Epithelial cell of prostate (primary cell): ENCODE results near the gene CCR7.

ENCODE experiments used
- DNase-seq: peaks from one replicate; pipeline ENCODE4 v3.0.0-alpha.2; 2011; ENCODE audit warnings: low read depth, low spot score
- H3K27ac ChIP-seq: fragments of 450-650 bp; 2 replicates; pipeline ENCODE4 v1.5.1; 2017; ENCODE audit warnings: mild to moderate bottlenecking

Gene CCR7

GRCh38 chr17:40538936-40539705, 26.2 kb downstream of the CCR7 start:
- H3K27ac ChIP-seq, result peak overlapping the region; percentile 87
- DNase-seq, result no peak

DNA sequence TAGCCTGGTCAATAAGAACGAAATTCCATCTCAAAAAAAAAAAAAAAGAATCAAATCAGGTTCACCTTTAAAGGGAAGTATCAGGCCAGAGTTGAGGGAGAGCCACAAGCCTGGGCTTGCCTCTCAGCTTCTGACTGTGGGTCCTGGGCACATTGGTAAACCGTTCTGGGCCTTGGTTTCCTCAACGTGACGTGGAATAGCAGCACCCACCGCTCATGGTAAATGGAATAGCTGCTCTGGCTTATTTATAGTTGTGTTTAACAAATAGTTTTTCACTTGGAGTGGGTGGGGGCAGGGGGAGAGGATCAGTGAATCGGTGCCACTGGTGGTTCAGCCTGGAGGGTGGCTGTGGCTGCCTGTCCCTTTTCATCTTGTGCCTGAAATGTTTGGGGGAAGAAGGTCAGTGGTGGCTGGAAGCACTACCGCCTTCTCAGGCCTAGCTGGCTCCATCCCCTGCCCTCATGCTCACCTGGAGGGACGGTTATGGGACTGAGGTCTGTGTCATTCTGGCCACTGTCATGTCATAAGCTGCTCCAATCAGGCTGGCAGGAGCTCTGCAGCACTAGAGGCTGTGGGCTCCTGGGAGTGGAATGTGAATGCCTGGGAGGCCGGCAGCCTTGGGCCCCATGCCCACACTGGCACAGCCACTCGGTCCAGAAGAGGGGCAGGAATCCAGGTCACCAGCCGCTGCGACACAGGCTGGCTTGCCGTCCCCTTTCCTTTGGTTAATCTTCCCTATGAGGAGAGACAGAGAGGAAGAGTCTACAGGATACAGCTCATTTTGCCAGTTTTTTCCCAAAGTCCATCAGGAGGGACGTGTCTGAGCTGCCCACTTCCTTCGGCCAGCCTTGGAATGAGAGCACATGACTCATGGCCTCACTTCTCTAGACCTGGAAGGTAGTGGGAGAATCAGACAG, 27.0 kb downstream of the CCR7 start:
- H3K27ac ChIP-seq, result peak overlapping the region; percentile 87
- DNase-seq, result peak; percentile 60

DNA sequence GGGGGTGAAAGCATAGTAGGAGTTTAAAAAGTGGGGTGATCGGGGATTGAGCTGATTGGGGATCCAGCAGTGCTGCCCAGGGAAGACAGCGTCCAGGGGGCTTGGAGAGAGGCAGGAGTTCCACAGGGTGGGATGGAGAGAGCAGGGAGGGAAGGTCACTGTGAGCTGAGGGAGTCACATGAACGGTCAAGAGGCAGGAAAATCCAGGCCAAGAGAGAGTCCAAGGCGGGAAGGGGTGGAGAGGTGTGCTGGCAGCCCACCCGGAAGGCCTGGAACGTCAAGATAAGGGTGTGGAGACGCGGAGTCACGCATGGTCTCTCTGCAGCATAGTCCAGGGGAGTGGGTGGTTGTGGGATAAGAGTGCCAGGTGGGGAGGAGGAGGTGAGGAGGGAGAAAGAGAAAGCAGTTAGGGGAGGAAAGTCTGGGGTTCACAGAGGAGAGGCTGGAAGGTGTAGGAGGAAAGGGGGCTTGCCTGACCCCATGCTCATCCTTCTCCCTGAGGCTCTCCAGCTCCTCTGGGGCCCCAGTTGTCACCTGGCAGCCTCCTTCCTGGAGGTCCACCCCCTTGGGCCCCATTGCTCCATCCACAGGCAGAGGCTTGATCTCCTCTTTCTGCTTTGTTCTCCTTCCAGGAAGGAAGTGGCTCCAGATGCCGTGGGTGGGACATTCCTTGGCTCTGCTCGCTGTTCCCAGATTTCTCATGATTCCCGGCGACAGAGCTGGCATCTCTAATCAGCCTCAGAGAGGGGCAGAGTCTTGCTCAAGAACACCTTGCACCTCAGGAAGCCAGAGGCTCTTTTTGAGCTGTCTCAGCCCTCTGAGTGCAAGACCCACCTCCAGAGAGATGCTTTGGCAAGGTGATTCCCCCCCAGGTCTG, 28.7 kb downstream of the CCR7 start:
- H3K27ac ChIP-seq, result peak overlapping the region; percentile 87
- no peak for DNase-seq

GRCh38 chr17:40535924-40536294, 29.4 kb downstream of the CCR7 start:
- no peak for DNase-seq
- H3K27ac ChIP-seq, result no peak overlapping the region

DNA sequence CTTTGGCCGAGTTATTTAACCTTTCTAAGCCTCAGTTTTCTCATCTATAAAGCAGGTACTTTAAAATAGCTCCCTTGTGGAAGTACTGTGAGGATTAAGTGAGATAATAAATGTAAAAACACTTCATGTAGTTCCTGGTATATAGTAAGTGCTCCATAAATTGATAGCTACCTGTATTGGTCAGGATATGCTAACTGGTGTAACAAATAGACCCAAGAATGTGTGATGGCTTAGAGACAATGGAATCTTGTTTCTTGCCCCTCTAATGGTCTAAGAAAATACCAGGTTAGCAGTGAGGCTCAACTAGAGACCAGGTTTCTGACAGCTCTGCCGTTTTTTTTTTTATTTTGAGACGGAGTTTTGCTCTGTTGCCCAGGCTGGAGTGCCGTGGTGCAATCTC, 29.8 kb downstream of the CCR7 start:
- DNase-seq, result no peak
- no peak overlapping the region for H3K27ac ChIP-seq

GRCh38 chr17:40534371-40535189, 30.7 kb downstream of the CCR7 start:
- H3K27ac ChIP-seq, result peak overlapping the region; percentile 73
- no peak for DNase-seq

- no peak for DNase-seq
- H3K27ac ChIP-seq, result peak overlapping the region; percentile 73
Measured at GRCh38 chr17:40533896-40534295, 31.4 kb downstream of the CCR7 start.

DNA sequence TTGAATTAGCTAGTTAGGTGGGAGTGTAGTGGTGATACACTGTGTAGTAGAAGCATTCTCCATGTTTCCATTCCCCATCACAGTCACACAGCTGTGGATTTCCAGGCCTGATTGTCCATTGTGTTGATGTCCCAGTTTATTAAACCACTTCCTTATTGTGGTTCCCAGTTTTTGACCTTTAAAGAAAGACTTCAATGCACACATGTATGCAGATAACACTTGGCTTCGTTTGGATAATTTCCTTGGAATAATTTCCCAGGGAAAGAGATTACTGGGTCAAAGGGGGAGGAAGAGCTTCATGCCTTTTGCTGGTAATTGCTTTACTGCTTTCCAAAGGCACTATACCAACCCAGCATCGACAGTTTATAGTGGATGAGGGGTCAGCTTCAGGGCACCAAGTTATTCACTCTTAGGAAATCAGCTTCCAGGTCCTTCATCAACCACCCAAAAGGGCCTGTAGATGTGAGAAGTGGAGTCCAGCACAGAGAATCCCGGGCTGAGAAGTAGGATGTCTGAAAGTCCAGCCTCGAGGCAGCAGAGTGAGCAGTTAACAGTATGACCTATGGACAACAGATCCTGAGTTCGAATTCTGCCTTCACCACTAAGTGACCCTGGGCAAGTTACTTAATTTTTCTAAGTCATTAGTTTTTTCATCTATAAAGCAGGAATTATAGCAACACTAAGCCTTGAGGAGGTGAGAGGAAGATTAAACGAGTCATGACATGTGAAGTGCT, 32.6 kb downstream of the CCR7 start:
- no peak for DNase-seq
- H3K27ac ChIP-seq, result peak overlapping the region; percentile 73

GRCh38 chr17:40531051-40531991, 34.0 kb downstream of the CCR7 start:
- peak overlapping the region; percentile 18 for H3K27ac ChIP-seq
- DNase-seq, result no peak

- no peak for DNase-seq
- H3K27ac ChIP-seq, result peak overlapping the region; percentile 18
Measured at GRCh38 chr17:40530531-40530994, 34.7 kb downstream of the CCR7 start.

GRCh38 chr17:40529991-40530390, 35.3 kb downstream of the CCR7 start:
- no peak for DNase-seq
- H3K27ac ChIP-seq, result peak overlapping the region; percentile 18

- DNase-seq, result no peak
- H3K27ac ChIP-seq, result no peak overlapping the region
Measured at GRCh38 chr17:40528692-40529417, 36.4 kb downstream of the CCR7 start.

GRCh38 chr17:40526668-40527067, 38.6 kb downstream of the CCR7 start:
- H3K27ac ChIP-seq, result no peak overlapping the region
- DNase-seq, result no peak

- no peak for DNase-seq
- H3K27ac ChIP-seq, result no peak overlapping the region
Measured at GRCh38 chr17:40525294-40525693, 40.0 kb downstream of the CCR7 start.

DNA sequence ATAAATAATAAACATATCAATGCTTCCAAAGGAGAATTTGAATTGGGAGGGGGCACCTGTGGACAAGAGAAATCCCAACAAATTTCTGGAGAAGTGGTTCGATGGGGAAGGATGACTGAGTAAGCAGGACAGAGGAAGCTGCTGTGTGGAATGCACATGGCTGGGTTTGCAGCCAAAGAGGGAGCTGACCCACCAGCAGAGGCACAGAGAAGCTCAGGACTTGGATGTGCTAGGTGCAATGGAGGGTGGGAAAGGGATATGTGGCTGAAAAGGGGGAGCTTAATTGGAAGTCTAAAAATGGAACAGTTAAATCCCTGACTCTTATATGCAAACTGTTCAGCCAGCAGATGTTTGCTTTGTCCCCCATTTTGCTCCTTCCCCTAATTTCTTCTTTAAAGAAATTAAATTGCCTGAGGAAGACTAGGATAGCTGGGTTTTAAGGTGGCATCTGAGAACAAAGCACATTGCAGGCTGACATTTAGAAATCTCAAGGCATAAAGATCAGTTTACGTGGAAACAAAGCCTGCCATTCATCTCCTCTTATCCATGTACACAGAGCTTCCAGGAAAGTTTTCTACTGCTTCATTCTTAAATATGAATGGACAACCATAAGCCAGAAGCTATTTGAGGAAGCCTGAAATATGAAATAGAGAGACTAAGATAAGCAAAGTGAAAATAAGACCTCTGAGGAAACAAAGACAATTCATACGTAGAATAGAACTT, 40.9 kb downstream of the CCR7 start:
- peak overlapping the region; percentile 99 for H3K27ac ChIP-seq
- no peak for DNase-seq

DNA sequence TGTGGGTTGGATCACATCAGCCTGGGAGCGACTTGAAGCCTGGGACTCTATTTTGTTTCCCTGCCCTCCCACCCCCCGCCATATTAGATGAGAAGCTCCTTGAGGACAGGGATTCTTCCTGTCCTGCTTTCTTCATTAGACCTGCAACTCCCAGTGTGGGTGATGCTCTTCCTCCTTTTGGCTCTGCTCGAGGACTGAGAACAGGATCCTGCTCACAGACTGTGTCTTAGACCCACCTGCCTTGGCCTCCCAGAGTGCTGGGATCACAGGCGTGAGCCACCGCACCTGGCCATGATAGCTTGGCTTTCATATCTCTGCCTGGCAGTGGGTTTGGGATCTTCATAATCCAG, 42.3 kb downstream of the CCR7 start:
- H3K27ac ChIP-seq, result peak overlapping the region; percentile 99

More for the DNA sequence above, 42.3 kb downstream of the CCR7 start:
- no peak for DNase-seq
